Peyer's patch (tissue), 4 donors: ENCODE measurements around the gene LRRC45.

Source experiments
- CTCF ChIP-seq, 6 experiments: fragments of 450-650 bp in 4 of 6; fragments of 200-600 bp in 2 of 6; sonication (generic) in 1 of 6; IDR thresholded peaks; one replicate each; pipeline ENCODE4 v1.5.1; 2017 to 2019; ENCODE audit warnings: antibody characterized with exemption in 6 of 6, mild to moderate bottlenecking in 3 of 6, moderate library complexity in 1 of 6
- POLR2A ChIP-seq, 2 donors: fragments of 450-650 bp; IDR thresholded peaks; one replicate each; pipeline ENCODE4 v1.5.1; 2017; ENCODE audit warnings: antibody characterized with exemption in 2 of 2, mild to moderate bottlenecking in 2 of 2, moderate library complexity in 2 of 2

GRCh38 chr17:82010575-82011525 lies 12.3 kb upstream of the LRRC45 start:
- TF ChIP-seq CTCF (IDR thresholded peaks at IDR 0.05) (no peak), POLR2A (IDR thresholded peaks at IDR 0.05) (no peak)
